ENCODE results near the gene C2CD2. TPM values are rescaled to one million over a fixed set of nuclear protein-coding genes. Genes with fewer than 3 reads are reported as not detected.

The C2CD2 gene
- total and polyA plus RNA-seq, 8 donors: 7.9 to 16.8 (median 11.3) TPM

DNA sequence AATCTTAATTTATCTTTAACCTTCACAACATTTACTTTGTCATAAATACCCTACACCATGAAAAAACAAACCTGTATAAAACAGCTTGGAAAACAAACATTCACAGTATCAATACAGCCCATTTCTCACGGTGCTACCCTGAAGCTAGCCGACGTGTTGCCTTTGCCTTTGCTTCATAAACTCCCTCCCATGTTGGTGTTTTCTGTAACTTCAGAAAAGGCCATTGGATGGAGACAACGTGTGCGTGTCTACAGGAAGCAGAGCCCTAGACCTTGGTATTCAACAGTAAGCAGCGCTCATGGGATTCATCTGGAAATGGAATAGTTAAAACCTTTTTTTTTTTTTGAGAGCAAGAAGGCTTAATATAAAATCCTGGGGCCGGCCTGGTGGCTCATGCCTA lies 67.5 kb downstream of the C2CD2 start:
- H3K27ac ChIP-seq: no peak overlapping the region
- no peak for DNase-seq
- no peaks in the 10 kb centered on the region for H3K27me3 ChIP-seq
- H3K4me3 ChIP-seq: no peak overlapping the region
- H3K9me3 ChIP-seq: no peaks in the 10 kb centered on the region
- ATAC-seq: peak in 3 of 4 donors; percentile 54 to 66 (median 64)
- H3K36me3 ChIP-seq: no peaks in the 10 kb centered on the region
- peaks cover 0 to 5% (median 0%) of the 10 kb centered on the region in 3 donors for H3K4me1 ChIP-seq
- TF ChIP-seq, protein P1, sequence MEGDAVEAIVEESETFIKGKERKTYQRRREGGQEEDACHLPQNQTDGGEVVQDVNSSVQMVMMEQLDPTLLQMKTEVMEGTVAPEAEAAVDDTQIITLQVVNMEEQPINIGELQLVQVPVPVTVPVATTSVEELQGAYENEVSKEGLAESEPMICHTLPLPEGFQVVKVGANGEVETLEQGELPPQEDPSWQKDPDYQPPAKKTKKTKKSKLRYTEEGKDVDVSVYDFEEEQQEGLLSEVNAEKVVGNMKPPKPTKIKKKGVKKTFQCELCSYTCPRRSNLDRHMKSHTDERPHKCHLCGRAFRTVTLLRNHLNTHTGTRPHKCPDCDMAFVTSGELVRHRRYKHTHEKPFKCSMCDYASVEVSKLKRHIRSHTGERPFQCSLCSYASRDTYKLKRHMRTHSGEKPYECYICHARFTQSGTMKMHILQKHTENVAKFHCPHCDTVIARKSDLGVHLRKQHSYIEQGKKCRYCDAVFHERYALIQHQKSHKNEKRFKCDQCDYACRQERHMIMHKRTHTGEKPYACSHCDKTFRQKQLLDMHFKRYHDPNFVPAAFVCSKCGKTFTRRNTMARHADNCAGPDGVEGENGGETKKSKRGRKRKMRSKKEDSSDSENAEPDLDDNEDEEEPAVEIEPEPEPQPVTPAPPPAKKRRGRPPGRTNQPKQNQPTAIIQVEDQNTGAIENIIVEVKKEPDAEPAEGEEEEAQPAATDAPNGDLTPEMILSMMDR (IDR thresholded peaks at IDR 0.05): no peak
- WGBS, 2 donors: 44 to 47% methylated on average over 7 of the region's 7 CpGs
- FAIRE-seq: no peak
- intact Hi-C loops (cut with DNase I): loop anchor here in 1 of 3 donors (10.0 kb wide), 1 partner anchor 62 kb away; no protein-coding TSS in a partner anchor

DNA sequence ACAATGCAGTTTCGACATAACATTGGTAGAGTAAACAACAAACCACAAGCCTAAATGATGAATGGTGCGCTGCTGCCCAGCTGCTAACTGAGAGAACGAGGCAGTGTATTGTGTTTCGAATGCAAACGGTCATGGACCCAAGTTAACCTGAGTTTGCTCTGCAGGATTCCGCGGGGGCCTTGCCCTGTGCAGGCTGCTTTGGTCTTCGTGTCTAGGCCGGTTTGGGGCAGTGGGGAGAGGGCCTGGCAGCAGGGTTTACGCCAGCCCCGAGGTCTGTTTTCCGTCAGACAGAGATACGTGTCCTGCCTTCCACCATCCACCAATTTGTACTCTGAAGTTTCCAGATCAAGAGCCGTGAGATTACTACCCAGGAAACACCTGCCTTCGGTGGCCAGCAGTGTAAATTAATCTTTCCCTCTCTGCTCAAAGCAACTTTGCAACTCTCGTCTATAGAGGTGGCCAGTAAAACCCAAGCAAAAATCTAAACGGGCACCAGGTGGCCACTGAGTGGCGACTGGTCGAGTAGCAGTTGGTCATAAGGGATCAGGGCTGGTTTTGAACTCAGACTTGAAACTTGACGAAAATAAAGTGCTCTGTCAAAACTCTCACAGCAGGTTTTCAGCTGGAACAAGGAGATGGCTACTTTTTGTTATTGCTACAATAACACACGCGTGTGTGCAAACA lies 68.3 kb downstream of the C2CD2 start:
- no peaks in the 10 kb centered on the region for H3K9me3 ChIP-seq
- no peak overlapping the region for H3K4me3 ChIP-seq
- FAIRE-seq (no peak), DNase-seq (no peak), ATAC-seq (peak; percentile 44 to 73 (median 57))
- intact Hi-C loops (cut with DNase I): loop anchor here in 1 of 3 donors (10.0 kb wide), 1 partner anchor 61 kb away; no protein-coding TSS in a partner anchor
- WGBS, 2 donors: 46 to 47% methylated on average over 22 of the region's 22 CpGs
- TF ChIP-seq, protein P1 (IDR thresholded peaks at IDR 0.05): no peak
- peaks cover 0 to 5% (median 0%) of the 10 kb centered on the region in 3 donors for H3K4me1 ChIP-seq
- H3K36me3 ChIP-seq: no peaks in the 10 kb centered on the region
- no peaks in the 10 kb centered on the region for H3K27me3 ChIP-seq
- H3K27ac ChIP-seq: no peak overlapping the region

DNA sequence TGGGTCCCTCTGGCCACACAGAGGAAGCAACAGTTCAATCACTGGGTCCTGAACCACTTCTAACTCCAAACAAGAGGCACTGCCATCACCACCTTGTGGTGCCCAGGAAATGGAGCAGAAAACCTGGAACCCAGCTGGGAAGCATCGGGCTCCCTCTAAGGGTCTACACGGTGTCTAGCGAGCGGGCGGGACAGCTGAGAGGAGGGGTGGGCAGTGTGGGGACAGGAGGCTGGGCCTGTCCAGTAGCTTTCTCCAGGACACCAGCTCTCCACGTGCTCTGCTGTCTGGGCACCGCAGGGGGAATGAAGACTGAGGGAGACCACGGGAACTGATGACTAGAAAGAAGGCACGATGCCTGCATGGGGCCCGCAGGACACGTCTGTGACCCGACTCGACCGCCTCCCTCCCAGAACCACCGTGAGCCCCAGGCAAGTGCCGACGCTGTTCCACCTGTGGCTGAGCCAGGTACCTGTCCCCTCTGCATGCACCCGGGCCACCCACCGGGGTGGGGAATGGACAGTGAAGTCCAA lies 69.3 kb downstream of the C2CD2 start:
- ATAC-seq (no peak), FAIRE-seq (no peak), DNase-seq (no peak)
- WGBS, 2 donors: 91 to 95% methylated on average over 19 of the region's 19 CpGs
- TF ChIP-seq, protein P1 (IDR thresholded peaks at IDR 0.05): no peak
- H3K9me3 ChIP-seq: no peaks in the 10 kb centered on the region
- H3K36me3 ChIP-seq: no peaks in the 10 kb centered on the region
- intact Hi-C loops (cut with DNase I): loop anchor here in 1 of 3 donors (10.0 kb wide), 1 partner anchor 60 kb away; no protein-coding TSS in a partner anchor
- H3K4me1 ChIP-seq: peaks cover 0 to 5% (median 0%) of the 10 kb centered on the region in 3 donors
- H3K4me3 ChIP-seq: no peak overlapping the region
- H3K27me3 ChIP-seq: no peaks in the 10 kb centered on the region
- H3K27ac ChIP-seq: no peak overlapping the region

DNA sequence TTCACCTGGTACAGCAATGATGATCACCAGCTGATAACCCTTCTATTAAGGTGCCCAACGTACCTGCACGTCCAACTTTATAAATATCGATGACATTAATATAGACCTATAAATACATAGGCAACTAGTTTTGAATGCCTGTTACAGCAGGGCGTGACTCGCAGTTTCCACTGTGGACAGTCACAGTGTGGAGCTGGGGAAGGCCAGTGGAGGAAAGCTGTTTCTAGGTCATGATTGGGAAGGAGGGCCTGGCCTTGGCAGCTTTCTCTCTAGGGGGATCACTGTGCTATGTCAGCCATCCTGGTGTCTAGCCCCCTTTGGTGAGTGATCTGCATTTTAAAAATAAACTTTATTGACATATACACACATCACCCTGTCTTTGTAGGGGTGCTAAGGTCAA lies 70.2 kb downstream of the C2CD2 start:
- no peak overlapping the region for H3K27ac ChIP-seq
- H3K36me3 ChIP-seq: no peaks in the 10 kb centered on the region
- no peaks in the 10 kb centered on the region for H3K27me3 ChIP-seq
- H3K4me1 ChIP-seq: peaks cover 0 to 5% (median 0%) of the 10 kb centered on the region in 3 donors
- H3K9me3 ChIP-seq: no peaks in the 10 kb centered on the region
- TF ChIP-seq, protein P1 (IDR thresholded peaks at IDR 0.05): no peak
- intact Hi-C loops (cut with DNase I): loop anchor here in 1 of 3 donors (10.0 kb wide), 1 partner anchor 59 kb away; no protein-coding TSS in a partner anchor
- no peak overlapping the region for H3K4me3 ChIP-seq
- DNase-seq (no peak), ATAC-seq (no peak), FAIRE-seq (no peak)
- 91 to 94% methylated on average over 5 of the region's 5 CpGs for WGBS, 2 donors

DNA sequence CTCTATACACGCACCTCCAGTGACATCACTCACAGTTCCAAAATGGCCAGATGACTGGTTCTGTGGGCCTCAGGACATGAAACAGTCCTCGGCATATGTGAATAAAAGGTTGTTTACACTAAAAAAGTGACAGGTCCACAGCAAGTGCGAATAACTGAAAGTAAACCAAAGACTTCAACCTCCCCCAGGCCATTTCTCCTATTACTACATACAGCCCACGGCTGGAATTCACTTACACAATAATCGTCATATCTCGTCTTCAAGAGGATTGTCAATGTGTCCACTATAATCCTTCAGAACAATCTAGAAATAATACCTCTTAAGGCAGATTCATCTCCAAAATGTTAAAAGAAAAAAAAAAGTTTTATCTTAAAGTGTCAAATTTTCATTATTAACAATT lies 72.8 kb downstream of the C2CD2 start:
- no peak for ATAC-seq
- TF ChIP-seq, protein P1 (IDR thresholded peaks at IDR 0.05): no peak
- H3K36me3 ChIP-seq: no peaks in the 10 kb centered on the region
- no peaks in the 10 kb centered on the region for H3K27me3 ChIP-seq
- H3K9me3 ChIP-seq: no peaks in the 10 kb centered on the region
- intact Hi-C loops (cut with DNase I): loop anchor here in 1 of 3 donors (10.0 kb wide), 1 partner anchor 56 kb away; no protein-coding TSS in a partner anchor
- no peak overlapping the region for H3K4me3 ChIP-seq
- DNase-seq: no peak
- peaks cover 4 to 7% (median 7%) of the 10 kb centered on the region in 3 donors for H3K4me1 ChIP-seq
- WGBS, 2 donors: 91 to 95% methylated on average over 6 of the region's 6 CpGs
- no peak for FAIRE-seq
- H3K27ac ChIP-seq: no peak overlapping the region
